ENCODE data around the gene GTPBP1.

GTPBP1 gene

GRCh38 chr22:38705235-38706100, at the start of gene GTPBP1:
GTPBP1 (plus strand) TSS chr22:38705944; CDS start chr22:38705956, 12 bp downstream.
- DNase-seq: peak; percentile 100

- DNase-seq: peak; percentile 88
Measured at GRCh38 chr22:38656256-38657044, 49.3 kb upstream of the GTPBP1 start, which contains the start of the genes CBY1 and FAM227A. CBY1 (plus strand) TSS chr22:38656638; CDS start chr22:38668055, 11,417 bp downstream. FAM227A (minus strand) TSS chr22:38656392; CDS start chr22:38650168, 6,224 bp downstream.

GRCh38 chr22:38657045-38657909, 48.5 kb upstream of the GTPBP1 start:
- peak; percentile 26 for DNase-seq

GRCh38 chr22:38674888-38675287, 30.9 kb upstream of the GTPBP1 start:
- no peak for DNase-seq

GRCh38 chr22:38675833-38676232, 29.9 kb upstream of the GTPBP1 start:
- no peak for DNase-seq

DNA sequence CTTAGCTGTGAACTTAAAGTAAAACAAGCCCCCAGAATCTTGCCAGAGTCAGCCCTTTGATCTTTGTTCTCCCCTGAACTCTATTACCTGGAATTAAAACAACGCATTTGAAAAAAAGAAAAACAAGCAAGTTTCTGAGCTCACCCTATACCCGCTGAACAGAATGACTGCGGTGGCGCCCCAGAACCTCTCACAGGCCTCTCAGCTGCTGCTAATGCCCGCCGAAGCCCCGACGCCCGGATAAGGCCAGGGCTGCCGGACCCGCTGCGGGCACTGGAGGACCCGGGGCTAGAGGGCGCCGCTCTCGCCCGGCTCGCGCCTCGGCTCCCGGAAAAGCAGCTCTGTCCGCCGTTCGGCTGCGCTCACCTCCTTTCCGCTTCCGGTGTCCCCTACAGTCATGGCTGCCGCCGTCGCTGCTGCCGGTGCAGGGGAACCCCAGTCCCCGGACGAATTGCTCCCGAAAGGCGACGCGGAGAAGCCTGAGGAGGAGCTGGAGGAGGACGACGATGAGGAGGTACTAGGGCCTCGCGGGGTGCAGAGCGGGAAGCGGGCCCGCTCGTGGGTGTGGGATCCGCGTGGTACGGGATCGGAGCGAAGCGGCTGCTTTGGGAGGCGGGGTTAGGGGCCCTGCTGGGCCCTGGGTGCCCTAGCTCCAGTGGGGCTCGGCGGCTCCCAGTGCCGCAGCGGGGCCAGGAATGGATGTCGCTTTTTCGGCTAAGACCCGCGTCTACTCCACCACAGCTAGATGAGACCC, 24.0 kb upstream of the GTPBP1 start, which contains the start of gene TOMM22:
Gene TOMM22 (plus strand): TSS at position 376 of the 754 bp plus-strand sequence. CDS start 22 bp downstream, at position 398.
- peak; percentile 87 for DNase-seq

DNA sequence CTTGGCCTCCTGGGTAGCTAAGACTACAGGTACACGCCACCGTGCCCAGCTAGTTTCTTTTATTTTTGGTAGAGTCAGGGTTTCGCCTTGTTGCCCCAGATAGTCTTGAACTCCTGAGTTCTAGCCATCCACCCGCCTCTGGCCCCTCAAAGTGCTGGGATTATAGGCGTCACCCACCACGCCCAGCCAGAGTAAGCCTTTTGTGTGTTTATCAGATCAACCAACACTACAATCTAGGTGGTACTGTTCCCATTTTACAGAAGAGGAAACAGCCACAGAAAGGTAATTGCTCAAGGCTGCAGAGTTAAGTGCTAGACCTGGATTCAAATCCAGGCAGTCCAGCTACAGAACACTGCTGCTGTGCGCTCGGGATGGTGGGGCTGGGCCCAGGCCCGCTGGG, 20.8 kb upstream of the GTPBP1 start:
- no peak for DNase-seq

- DNase-seq: no peak
Measured at GRCh38 chr22:38685761-38686160, 20.0 kb upstream of the GTPBP1 start.

DNA sequence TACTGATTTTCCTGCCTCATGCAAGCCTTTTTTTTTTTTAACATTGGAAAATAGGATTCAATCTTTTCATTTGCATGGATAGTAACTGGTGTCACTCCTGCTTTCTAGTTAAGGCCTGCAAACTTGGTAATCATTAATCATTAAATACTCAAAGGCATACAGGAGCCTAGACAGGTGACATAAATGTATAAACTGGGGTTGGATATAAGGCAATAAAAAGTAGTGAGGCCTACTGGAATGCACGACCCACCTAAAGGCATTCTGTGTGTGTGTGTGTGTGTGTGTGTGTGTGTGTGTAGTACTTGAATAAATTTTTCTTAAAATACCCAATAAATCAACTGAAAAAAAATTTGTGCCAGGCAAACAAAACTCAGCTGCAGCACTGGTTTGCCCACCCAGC, 16.1 kb upstream of the GTPBP1 start:
- no peak for DNase-seq

- no peak for DNase-seq
Measured at GRCh38 chr22:38694049-38694448, 11.7 kb upstream of the GTPBP1 start.

- no peak for DNase-seq
Measured at GRCh38 chr22:38694940-38695339, 10.8 kb upstream of the GTPBP1 start.

- DNase-seq: peak; percentile 33
Measured at GRCh38 chr22:38696606-38697424, 8.9 kb upstream of the GTPBP1 start.

GRCh38 chr22:38697425-38698089, 8.2 kb upstream of the GTPBP1 start:
- DNase-seq: no peak

DNA sequence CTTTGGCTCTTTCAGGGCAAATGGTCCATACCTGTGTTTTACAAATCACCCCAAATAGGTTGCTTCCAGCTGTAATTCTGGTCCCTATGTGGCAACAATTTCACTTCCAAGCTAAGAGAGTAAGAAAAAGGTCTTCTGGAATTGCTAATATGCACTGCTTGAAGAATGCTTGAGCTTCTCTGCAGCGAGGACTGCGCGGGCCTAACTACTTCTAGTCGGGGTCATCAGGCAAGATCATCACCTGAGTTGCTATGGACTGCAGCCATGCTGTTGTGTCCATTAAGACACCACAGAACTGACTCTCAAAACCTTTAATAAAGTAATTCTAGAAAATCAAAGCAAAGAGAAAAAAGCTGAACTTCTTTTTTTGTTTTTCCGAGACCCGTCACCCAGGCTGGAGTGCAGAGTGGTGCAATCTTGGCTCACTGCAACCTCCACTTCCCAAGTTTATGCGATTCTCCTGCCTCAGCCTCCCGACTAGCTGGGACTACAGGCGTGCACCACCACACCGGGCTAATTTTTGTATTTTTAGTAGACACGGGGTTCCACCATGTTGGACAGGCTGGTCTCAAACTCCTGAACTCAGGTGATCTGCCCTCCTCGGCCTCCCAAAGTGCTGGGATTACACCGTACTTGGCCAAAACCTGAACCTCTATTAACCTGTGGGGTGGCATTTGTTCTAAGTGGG, 7.2 kb upstream of the GTPBP1 start:
- DNase-seq: no peak

- no peak for DNase-seq
Measured at GRCh38 chr22:38699143-38699542, 6.6 kb upstream of the GTPBP1 start.

- DNase-seq: no peak
Measured at GRCh38 chr22:38699784-38700183, 6.0 kb upstream of the GTPBP1 start.

DNA sequence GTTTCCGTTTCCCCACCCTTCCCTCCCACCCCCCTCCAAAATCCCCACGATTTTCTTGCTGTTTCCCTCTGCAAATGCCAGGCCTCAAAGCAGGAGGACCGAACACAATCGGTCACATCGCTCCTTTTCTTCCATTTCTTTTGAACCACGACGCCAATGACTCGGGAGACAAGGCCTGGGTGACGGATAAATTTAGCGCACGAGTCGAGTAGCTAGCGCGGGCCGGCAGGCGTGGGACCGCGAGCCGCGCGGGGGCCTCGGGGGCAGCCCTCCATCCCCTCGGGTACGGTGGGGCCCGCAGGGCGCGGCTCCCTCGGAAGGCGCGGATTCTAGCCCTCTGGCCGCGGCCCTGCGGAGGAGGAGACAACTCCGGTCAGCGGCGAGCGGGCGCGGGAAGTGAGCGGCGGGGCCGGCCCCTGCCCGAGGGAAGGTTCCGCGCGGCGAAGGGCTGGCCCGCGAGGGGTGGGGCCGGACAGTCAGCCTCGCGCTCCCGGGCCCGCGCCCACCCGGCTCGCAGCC, 5.4 kb upstream of the GTPBP1 start:
- peak; percentile 46 for DNase-seq

- peak; percentile 98 for DNase-seq
Measured at GRCh38 chr22:38700789-38701628, 4.7 kb upstream of the GTPBP1 start, which contains the start of gene JOSD1. JOSD1 (minus strand) TSS chr22:38700943; CDS start chr22:38699987, 956 bp downstream.

Measured in CD4-positive, alpha-beta T cell treated with Interleukin-17A for 1 hour (primary cell).